HepG2 (cell line): ENCODE measurements around the gene VEGFA. TPM values are rescaled to one million over a fixed set of nuclear protein-coding genes. Genes with fewer than 3 reads are reported as not detected.

Experiments
- FOSL2 ChIP-seq: sonication (generic); formaldehyde crosslinking; IDR thresholded peaks from 2 replicates; pipeline ENCODE4 v1.4.0; 2020; ENCODE audit warnings: missing genetic modification reagents
- HOXA3 ChIP-seq: sonication (generic); formaldehyde crosslinking; IDR thresholded peaks from 2 replicates; pipeline ENCODE4 v1.5.0; 2020; ENCODE audit warnings: missing genetic modification reagents
- KAT7 ChIP-seq: IDR thresholded peaks from 2 replicates; pipeline ENCODE4 v1.6.1; 2018; ENCODE audit warnings: borderline replicate concordance, missing compliant biosample characterization
- NFE2L1 ChIP-seq: sonication (generic); formaldehyde crosslinking; IDR thresholded peaks from 2 replicates; pipeline ENCODE4 v1.4.0; 2020; ENCODE audit warnings: missing genetic modification reagents, mild to moderate bottlenecking, borderline replicate concordance
- PATZ1 ChIP-seq: sonication (generic); formaldehyde crosslinking; IDR thresholded peaks from 2 replicates; pipeline ENCODE4 v1.4.0; 2020; ENCODE audit warnings: missing genetic modification reagents
- PHF21A ChIP-seq: sonication (generic); formaldehyde crosslinking; IDR thresholded peaks from 2 replicates; pipeline ENCODE4 v1.5.0; 2020; ENCODE audit warnings: mild to moderate bottlenecking, missing genetic modification reagents
- SIX4 ChIP-seq: sonication (generic); formaldehyde crosslinking; IDR thresholded peaks from 2 replicates; pipeline ENCODE4 v1.4.0; 2020; ENCODE audit warnings: missing genetic modification reagents
- TFDP1 ChIP-seq: IDR thresholded peaks from 2 replicates; pipeline ENCODE4 v1.6.1; 2016; ENCODE audit warnings: missing compliant biosample characterization, missing genetic modification reagents, borderline replicate concordance
- ZBTB7A ChIP-seq: sonication (generic); formaldehyde crosslinking; IDR thresholded peaks from 2 replicates; pipeline ENCODE4 v1.8.0; 2022; ENCODE audit warnings: mild to moderate bottlenecking, missing genetic modification reagents
- ZFX ChIP-seq: sonication (generic); formaldehyde crosslinking; IDR thresholded peaks from 2 replicates; pipeline ENCODE4 v1.4.0; 2020; ENCODE audit warnings: mild to moderate bottlenecking, low read depth, missing genetic modification reagents, moderate library complexity
- ZNF280B ChIP-seq: sonication (generic); formaldehyde crosslinking; IDR thresholded peaks from 2 replicates; pipeline ENCODE4 v1.5.0; 2020; ENCODE audit warnings: missing genetic modification reagents, mild to moderate bottlenecking, borderline replicate concordance
- ZNF609 ChIP-seq: sonication (generic); formaldehyde crosslinking; IDR thresholded peaks from 2 replicates; pipeline ENCODE4 v1.4.0; 2020; ENCODE audit warnings: mild to moderate bottlenecking, missing genetic modification reagents, borderline replicate concordance
- ZNF615 ChIP-seq: sonication (generic); formaldehyde crosslinking; IDR thresholded peaks from 2 replicates; pipeline ENCODE4 v1.5.0; 2020; ENCODE audit warnings: mild to moderate bottlenecking, missing genetic modification reagents, borderline replicate concordance
- ZNF629 ChIP-seq: sonication (generic); formaldehyde crosslinking; conservative IDR thresholded peaks from 2 replicates; pipeline ENCODE4 v1.5.0; 2020; ENCODE audit warnings: missing genetic modification reagents
- ZNF790 ChIP-seq: sonication (generic); formaldehyde crosslinking; IDR thresholded peaks from 2 replicates; pipeline ENCODE4 v1.8.0; 2022; ENCODE audit warnings: missing genetic modification reagents, mild to moderate bottlenecking, borderline replicate concordance
- polyA plus RNA-seq, 8 experiments: library from polyadenylated mRNA; depleted of rRNA in 3 of 8; stranded (reverse) in 7 of 8; unstranded in 1 of 8; fragments of >200 nt; fragmentation: Illumina TruSeq in 4 of 8; extraction: Trizol in 4 of 8; gene quantifications; 2 replicates each; pipeline versions ENCODE4 v1.2.1 to v1.2.3, GENCODE V29; 2011 to 2016; ENCODE audit warnings: low read depth in 4 of 8, missing spikeins in 1 of 8, mixed read lengths in 1 of 8; ENCODE audit not compliant: insufficient read depth in 1 of 8
- total RNA-seq, 5 experiments: library from RNA; depleted of rRNA; stranded (reverse); fragments of >200 nt; fragmentation: Illumina TruSeq; extraction: Trizol; gene quantifications; 2 replicates each; pipeline ENCODE4 v1.2.3, GENCODE V29; 2016; ENCODE audit warnings: low read depth in 1 of 5

Gene VEGFA
- total and polyA plus RNA-seq, 2 of the 13 experiments (the other 11 are each of a cell fraction or from before 2014, with no cell fraction given): 68.1 to 629 TPM

GRCh38 chr6:43807228-43808061 lies 37.4 kb downstream of the VEGFA start (continued):
- TF ChIP-seq PATZ1 (CRISPR knock-in tag): 0 out of 2 replicates have a peak, but pooled peaks have one; percentile 8
- no peak for TF ChIP-seq ZNF615 (CRISPR knock-in tag)
- TF ChIP-seq ZNF629: peak; percentile 60; the same call in 1 of the 2 replicates
- peak; percentile 13; the same call in 1 of the 2 replicates for TF ChIP-seq NFE2L1
- TF ChIP-seq TFDP1 (CRISPR knock-in tag): 0 out of 2 replicates have a peak, but pooled peaks have one; percentile 6
- TF ChIP-seq PHF21A: peak; percentile 51; the same call in 1 of the 2 replicates
- TF ChIP-seq KAT7: peak; percentile 76
- peak; percentile 92 for TF ChIP-seq ZNF280B (CRISPR knock-in tag)
- TF ChIP-seq ZNF790 (CRISPR knock-in tag): 0 out of 2 replicates have a peak, but pooled peaks have one; percentile 33
- TF ChIP-seq ZBTB7A (CRISPR knock-in tag): 0 out of 2 replicates have a peak, but pooled peaks have one; percentile 57
- peak; percentile 60 for TF ChIP-seq ZFX (CRISPR knock-in tag)
- peak; percentile 21; the same call in 1 of the 2 replicates for TF ChIP-seq HOXA3 (CRISPR knock-in tag)
- TF ChIP-seq ZNF609: 0 out of 2 replicates have a peak, but pooled peaks have one; percentile 20
- peak; percentile 34; the same call in 1 of the 2 replicates for TF ChIP-seq FOSL2
- TF ChIP-seq SIX4 (CRISPR knock-in tag): no peak
